GM12874 (cell line): ENCODE results near the gene SUGCT.

ENCODE experiments used
- TF ChIP-seq, protein P1 (sequence below): IDR thresholded peaks from 2 replicates; pipeline ENCODE4 v1.5.1; 2011; ENCODE audit warnings: low read depth, mild to moderate bottlenecking, control low read depth, low read length, moderate library complexity; ENCODE audit not compliant: insufficient read depth

Gene SUGCT

DNA sequence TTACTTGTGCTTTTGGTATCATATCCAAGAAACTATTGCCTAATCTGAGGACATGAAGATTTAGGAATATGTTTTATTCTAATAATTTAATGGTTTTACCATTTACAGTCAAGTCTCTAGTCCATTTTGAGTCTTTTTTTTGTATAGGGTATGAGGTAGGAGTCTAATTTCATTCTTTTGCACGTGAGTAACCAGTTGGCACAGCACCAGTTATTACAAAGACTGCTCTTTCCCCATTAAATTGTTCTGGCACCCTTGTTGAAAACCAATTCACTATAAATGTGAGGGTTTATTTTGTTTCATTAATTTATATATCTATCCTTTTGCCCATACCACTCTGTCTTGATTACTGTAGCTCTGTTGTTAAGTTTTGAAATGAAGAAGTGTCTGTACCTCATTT is 381.6 kb downstream of the SUGCT start:
- TF ChIP-seq, protein P1, sequence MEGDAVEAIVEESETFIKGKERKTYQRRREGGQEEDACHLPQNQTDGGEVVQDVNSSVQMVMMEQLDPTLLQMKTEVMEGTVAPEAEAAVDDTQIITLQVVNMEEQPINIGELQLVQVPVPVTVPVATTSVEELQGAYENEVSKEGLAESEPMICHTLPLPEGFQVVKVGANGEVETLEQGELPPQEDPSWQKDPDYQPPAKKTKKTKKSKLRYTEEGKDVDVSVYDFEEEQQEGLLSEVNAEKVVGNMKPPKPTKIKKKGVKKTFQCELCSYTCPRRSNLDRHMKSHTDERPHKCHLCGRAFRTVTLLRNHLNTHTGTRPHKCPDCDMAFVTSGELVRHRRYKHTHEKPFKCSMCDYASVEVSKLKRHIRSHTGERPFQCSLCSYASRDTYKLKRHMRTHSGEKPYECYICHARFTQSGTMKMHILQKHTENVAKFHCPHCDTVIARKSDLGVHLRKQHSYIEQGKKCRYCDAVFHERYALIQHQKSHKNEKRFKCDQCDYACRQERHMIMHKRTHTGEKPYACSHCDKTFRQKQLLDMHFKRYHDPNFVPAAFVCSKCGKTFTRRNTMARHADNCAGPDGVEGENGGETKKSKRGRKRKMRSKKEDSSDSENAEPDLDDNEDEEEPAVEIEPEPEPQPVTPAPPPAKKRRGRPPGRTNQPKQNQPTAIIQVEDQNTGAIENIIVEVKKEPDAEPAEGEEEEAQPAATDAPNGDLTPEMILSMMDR: no peak

DNA sequence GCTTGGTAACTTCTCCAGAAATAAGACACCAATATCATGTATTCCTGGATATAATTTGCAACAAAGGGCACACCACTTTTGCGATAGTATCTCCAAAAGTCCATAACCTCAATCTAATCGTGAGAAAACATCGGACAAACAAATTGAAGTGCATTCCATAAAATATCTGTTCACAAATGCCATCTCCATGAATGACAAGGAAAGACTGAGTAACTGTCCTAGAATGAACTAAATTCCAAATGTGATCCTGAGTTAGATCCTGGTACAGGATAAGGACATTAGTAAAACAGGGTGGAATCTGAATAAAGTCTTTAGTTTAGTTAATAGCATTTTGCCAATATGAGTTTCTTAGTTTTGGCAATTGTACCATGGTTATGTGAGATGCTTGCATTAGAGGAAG is 384.2 kb downstream of the SUGCT start:
- TF ChIP-seq, protein P1: no peak

DNA sequence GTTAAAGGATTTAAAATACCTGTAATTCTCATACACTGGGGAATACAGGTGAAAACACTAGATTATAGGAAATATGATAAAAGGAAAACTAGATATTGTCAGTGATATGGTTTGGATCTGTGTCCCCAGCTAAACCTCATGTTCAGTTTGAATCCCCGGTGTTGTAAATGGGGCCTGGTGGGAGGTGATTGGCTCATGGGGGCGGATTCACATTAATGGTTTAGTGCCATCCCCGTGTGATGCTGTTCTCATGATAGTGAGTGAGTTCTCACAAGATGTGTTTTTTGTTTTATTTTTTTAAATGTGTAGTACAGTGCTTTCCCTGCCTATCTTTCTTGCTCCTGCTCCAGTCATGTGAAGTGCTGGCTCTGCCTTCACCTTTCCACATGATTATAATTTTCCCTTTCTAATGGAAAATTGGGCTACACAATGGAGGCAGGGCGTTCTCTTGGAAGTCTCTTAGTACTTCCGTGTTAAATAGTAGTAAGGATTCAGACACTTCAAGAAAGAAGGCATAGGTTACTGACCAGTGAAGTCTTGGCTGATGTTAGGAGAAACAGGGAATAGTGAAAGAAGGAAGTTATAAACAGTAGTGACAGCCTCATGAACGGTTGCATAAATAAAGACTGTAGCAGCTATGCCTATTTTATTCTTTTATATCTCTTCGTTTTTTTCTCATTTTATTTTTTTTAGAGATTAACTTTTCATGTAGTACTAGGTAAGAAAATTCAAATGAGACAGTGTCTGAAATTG is 386.4 kb downstream of the SUGCT start:
- TF ChIP-seq, protein P1: no peak

DNA sequence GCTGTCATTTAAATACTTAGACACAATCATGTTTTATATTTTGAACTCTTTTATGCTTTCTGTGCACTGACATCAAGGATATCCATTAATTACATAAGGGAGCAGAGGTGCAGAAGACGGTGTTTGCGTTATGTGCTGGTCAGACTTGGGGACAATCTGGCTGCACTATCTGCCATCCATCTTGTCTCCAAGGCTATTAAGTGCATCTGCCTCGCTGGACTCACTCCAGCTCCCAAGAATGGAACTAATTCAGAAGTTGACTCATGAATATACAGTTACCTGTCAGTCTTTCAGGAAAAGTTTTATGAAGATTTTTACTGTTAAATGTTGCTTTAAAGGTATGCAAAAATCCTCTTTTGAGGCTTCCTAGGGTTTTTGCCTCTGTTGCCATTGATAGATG is 391.0 kb downstream of the SUGCT start:
- TF ChIP-seq, protein P1: no peak

DNA sequence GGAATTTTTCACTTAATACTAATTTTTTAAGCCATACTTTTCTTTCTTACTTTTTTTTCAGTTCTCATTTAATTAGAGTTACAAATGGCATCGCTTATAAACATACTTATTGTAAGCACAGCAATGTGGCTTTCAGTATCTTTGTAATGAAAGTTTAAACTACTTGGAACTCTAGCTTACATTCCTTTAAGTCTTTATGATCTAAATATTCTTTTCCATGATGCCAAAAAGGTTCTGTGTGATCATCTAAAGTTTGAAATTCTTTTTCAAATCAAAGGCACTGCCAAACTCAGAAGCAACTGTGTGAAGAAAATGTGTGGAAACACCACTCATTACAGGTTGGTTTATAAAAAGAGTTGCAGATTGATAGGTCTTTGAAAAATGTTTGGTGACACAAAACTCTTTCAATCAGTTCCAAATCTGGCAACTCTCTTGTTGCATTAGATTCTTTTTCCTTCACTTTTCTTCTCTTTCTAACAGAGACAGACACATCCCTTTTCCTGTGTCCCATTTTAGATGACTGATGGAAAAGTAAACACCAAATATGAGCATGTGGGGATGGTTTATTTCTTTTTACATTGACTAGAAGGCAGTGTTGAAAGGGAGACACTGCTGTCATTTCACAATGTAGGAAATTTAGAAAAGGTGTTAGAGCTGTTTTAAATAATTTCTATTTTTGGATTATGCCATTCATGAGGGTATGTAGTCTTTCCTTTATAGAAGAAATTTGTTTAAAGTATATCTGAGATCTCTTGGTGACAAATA is 392.3 kb downstream of the SUGCT start:
- TF ChIP-seq, protein P1: no peak

DNA sequence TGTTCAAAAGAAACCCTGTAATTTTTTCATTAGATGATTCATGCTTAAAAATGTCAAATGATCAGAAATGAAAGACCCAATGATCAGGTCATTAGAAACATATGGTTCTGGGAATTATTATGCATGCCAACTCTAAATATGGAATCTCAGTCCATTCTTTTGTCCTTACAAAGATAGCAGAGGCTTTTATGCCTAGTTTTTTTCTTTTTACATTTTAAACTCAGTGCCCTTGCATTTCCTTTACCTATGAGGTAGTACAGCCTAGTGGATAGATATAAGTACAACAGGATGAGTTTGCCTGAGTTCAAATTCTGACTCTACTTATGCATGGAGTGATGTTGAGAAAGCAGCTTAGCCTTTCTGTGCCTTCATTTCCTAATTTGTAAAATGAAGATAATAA is 392.9 kb downstream of the SUGCT start:
- TF ChIP-seq, protein P1: no peak

DNA sequence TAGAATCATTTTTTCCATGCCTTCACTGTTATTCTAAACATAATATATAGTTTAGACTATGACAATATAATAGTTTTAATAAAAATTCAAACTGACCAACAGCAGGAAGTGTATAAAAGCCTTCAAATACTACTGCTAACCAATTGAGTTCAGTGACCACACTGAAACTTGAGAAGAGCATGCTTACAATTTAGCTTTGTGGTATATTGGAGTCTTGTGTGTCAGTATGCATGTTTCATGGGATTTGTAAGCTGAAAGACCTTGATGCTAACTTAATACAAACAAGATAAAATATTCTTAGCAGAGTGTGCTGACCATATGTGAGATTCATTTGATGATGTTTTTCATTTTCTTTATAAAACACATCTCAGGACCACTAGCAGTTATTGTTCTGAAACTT is 395.5 kb downstream of the SUGCT start:
- TF ChIP-seq, protein P1: no peak
